Suprapubic skin (tissue), 4 donors: Measurements from ENCODE around the gene KCNJ6.

Source experiments
- CTCF ChIP-seq, 2 donors: fragments of 200-600 bp in 1 of 2; fragments of 450-650 bp in 1 of 2; sonication (generic) in 1 of 2; IDR thresholded peaks; one replicate each; pipeline ENCODE4 v1.5.1; 2016 to 2019; ENCODE audit warnings: antibody characterized with exemption in 2 of 2, mild to moderate bottlenecking in 1 of 2, moderate library complexity in 1 of 2
- EP300 ChIP-seq: sonication (generic); formaldehyde crosslinking; IDR thresholded peaks from one replicate; pipeline ENCODE4 v1.6.1; 2017; ENCODE audit warnings: antibody characterized with exemption
- POLR2A ChIP-seq, 2 donors: fragments of 450-650 bp; IDR thresholded peaks; one replicate each; pipeline ENCODE4 v1.6.1; 2017; ENCODE audit warnings: antibody characterized with exemption in 2 of 2, mild to moderate bottlenecking in 2 of 2, moderate library complexity in 2 of 2
- POLR2AphosphoS5 ChIP-seq, 3 donors: sonication (generic); formaldehyde crosslinking; IDR thresholded peaks; one replicate each; pipeline ENCODE4 v1.6.1; 2017; ENCODE audit warnings: antibody characterized with exemption in 3 of 3

DNA sequence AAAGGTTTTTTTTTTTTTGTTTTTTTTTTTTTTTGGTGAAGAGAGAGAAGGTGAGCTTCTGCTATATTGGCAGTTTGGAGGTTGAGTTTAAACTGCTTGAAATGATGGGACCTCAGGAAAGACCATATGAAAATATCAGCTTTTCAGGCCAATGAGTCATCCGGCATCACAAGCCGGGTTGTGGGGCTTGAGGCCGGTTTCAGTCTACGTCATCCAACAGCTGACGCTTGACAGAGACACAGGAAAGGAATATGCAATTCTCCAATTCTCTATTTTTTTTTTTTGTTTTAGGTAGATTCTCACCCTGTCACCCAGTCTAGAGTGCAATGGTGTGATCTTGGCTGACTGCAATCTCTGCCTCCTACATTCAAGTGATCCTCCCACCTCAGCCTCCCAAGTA is 52.4 kb downstream of the KCNJ6 start:
- TF ChIP-seq POLR2AphosphoS5 (IDR thresholded peaks at IDR 0.05) (no peak), EP300 (no peak), CTCF (IDR thresholded peaks at IDR 0.05) (no peak), POLR2A (IDR thresholded peaks at IDR 0.05) (no peak)
